Effector CD8-positive, alpha-beta T cell (primary cell): ENCODE data around the gene ITGAV.

ENCODE experiments used
- DNase-seq: peaks from one replicate; lab custom pipeline; 2025; lab: John Stamatoyannopoulos, UW

The ITGAV gene

DNA sequence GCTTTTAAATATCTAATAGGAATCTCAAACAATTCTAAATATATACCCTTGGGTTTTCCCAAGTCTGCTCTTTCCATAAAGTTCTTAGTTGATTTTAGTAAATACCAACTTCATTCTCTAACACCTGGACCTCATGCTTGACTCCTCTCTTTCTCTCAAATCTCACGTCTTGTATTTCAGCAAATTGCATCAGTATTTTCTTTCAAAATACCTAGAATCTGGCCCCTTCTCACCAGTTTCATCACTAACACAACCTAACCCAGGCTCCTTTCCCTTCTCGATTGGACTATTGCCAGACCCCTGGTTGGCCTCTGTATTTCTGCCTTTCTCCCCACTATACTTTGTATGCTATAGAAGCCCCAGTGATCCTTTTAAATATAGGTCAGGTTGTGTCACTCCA, 81.0 kb downstream of the ITGAV start:
- DNase-seq, result no peak

DNA sequence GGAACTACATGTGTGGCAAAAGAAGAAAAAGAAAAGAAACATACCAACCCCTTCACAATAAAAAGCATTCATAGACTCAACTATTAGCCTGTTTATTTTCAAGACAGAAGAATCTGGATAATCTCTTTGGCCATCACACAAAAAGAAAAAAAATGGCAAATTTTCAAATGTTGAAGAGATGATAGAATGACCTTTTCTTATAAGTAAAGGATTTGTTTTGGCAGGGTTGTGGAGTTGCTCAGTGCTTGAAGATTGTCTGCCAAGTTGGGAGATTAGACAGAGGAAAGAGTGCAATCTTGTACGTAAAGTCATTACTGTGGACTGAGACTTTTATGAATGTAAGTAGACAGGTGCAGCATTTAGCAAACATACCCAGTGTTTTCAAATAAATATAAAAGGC, 85.5 kb downstream of the ITGAV start:
- no peak for DNase-seq

DNA sequence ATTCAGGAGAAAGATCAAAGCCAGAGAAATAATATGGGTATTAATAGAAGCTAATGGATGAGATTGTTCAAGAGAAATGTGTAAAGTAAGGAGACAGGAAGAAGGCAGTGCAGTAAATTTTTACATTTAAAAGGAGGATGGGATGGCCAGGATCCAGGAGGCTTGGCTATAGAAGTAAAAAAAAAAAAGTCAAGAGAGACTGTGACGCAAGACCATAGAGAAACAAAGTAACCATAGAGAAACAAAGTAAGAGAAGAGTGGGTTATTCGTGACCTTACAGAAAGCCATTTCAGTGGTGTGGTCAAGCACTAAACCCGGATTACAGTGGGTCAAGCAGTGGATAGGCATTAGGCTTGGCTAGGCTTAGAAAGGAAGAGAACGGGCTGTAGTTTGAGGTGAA, 93.5 kb downstream of the ITGAV start:
- no peak for DNase-seq

DNA sequence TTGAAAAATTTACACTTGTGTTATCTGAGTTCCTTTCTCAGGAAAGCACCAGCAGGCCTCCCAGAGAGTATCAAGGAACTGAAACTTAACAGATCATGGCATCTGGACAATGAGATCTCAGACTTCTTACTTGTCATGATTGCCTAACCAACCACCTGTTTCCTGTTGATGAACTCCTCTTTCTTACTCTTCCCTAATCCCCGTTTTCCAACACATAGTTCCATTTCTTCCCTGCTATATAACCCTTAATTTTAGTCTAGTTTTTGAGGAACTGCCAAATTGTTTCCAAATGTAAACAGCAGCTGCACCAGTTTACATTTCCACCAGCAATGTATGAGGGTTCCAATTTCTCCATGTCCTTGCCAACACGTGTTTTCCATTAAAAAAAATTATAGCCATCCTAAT, 98.0 kb downstream of the ITGAV start:
- no peak for DNase-seq

DNA sequence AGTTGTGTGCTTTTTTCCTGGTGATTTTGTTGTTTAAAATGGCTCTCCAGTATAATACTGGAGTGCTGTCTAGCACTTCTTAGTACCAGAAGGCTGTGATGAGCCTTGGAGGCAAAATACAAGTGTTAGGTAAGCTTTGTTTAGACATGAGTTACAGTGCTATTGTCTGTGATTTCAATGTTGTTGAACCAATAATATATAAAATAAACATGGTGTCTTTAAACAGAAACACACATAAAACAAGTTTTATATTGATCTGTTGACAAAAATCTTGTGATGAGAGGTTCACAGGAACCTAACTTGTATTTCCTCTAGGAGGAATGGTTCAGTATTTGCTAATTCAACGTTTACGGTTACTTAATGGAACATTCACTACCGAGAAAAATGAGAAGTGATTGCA, 99.0 kb downstream of the ITGAV start:
- DNase-seq, result no peak

DNA sequence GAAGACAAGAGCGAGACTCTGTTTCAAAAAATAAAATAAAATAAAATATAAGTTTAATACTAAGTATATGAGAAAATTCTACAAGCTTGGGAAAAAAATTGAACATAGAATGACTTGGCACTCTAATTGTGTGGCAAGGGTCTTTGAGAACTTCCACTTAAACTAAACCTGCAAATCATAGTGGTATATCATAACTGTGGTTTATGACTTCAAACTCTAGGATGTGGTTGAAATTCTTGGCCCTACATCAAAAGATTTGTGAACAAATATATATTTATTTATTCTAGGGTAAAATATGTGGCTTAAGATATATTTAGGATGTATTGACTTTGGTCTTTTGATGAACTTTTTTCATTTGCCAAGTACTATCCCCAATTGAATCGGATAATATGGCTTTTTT, 100.9 kb downstream of the ITGAV start:
- DNase-seq, result no peak

DNA sequence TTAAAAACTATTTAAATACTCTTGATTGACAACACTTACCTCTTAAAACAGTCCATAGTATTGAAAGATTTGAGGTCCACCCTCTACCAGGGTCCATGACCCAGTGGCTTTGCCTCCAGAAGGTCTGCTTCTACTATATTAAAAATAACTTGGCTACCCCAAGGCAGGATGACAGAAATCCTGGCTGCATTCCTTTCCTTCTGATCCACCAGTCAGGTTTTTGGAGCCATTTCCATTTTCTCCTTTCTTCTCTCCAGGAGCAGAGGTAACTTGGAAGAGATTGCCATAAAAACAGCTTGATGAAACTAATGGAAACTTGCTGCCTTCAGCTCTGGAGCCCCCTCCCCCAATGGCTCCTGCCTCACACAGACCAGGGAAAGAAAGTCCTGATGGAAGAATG, 101.4 kb downstream of the ITGAV start:
- DNase-seq, result no peak

DNA sequence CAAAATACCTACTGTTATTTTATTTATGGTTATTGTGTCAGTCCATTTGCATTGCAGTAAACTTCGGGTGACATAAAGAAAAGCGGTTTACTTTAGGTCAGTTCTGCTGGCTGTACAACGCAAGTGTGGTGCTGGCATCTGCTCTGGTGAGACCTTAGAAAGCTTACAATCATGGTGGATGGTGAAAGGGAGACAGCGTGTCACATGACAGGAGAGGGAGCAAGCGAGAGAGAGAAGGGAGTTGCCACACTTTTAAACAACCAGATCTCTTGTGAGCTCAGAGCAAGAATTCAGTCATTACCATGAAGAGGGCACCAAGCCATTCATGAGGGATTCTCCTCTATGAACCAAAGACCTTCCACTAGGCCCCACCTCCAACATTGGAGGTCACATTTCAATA, 102.0 kb downstream of the ITGAV start:
- no peak for DNase-seq

DNA sequence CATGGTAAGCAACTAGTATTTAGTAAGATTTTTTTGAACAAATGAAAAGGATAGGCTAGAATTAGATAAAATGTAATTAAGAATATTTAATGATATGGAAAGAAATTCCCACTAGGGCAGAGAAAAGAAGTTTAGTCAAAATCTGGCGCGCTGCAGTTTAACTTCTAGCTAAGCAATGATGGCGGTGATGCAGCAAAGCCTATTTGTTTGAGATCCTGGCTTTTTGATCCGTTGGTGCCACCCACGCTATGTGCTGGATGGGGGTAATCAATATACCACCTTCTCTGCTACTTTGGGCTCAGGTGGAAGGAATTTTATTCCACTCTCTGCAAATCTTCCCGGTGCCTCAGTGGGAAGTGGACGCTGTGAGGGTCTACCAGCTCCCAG, 103.6 kb downstream of the ITGAV start:
- DNase-seq, result no peak

DNA sequence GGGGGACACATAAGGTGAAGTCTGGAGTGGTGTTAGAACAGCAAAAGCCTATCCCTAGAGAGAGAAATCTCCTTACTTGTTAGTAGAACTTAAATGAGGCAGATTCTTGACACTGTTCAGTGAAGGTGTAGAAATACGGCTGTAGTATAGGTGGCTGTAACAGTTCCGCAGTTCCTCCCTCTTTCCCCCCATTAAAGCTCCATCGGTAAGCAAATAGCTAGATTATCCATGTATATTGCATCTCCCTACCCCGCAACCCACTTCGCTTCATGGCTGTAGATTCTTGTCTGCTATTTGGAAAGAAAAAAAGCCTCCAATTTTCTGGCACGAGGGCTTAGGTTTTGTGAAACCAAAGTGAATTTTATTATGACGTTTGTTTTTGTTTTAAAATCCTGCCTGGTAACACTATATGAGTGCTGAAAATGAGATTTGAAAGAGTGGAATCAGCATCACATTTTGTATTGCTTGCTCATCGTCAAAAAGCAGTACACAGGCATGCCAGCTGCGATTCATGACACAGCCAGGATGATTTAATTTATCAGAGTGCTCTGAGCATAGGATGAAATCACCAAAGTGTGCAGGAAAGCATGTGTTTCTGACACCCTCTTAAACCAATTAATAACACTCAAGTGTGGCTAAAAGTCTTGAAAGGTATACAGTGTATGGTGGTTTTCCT, 105.4 kb downstream of the ITGAV start:
- no peak for DNase-seq

DNA sequence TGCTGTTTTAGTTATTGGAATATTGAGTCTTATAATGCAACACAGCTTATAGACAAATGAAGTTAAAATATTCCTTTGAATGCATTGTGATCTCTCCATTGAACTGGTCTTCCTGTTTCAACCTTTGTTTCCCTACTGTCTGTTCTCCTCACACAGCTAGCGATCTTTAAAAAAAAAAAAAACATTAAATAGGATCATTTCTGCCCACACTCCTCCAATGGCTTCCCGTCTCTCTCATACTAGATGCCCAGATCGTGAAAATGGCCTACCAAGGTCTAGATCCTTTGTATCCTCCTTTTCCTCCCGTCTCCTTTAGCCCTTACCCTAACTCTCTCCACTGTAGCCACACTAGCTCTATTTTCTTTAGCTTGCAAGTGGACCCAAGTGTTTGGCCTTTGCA, 106.4 kb downstream of the ITGAV start:
- no peak for DNase-seq

DNA sequence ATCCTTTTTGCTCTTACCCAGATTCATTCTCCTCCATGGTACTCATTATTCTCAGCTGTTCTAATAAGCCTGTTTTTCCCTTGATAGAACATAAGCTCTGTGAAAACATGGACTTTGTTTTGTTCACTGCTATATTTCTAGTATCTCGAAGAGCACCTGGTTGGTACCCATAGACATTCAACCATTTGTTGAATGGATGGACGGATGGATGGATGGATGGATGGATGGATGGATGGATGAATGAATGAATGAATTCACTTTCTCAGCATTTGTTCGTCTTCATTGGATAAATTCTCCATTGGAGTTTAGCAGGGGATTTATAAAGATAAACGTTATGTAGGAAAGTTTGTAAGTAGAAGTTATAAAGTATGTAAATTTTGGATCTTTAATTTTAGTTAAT, 106.9 kb downstream of the ITGAV start:
- no peak for DNase-seq

DNA sequence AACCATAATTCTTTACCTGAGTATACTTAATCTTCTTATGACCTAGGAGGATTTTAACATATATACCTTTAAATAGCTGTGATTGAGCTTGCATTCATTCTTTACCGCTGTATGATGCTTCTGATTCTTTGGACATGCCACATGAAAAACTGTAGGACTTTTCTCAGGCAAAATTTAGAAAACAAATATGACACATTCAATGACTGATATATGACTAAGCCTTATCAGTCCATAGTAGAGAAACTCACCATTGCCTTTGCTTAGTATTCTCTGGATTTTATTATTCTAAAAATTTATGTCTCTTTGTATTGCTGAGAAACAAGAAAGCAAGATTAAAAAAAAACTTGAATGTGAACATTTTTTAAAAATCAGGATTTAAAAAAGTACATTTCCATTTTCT, 107.7 kb downstream of the ITGAV start:
- no peak for DNase-seq

DNA sequence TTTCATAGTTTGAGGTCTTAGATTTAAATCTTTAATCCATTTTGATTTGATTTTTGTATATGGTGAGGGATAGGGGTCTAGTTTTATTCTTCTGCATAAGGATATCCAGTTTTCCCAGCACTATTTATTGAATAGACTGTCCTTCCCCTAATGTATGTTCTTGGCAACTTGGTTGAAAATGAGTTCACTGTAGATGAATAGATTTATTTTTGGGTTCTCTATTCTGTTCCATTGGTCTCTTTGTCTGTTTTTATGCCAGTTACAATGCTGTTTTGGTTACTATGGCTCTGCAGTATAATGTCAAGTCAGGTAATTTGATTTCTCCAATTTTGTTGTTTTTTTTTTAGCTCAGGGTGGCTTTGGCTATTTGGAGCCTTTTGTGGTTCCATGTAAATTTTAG, 109.9 kb downstream of the ITGAV start:
- DNase-seq, result no peak

DNA sequence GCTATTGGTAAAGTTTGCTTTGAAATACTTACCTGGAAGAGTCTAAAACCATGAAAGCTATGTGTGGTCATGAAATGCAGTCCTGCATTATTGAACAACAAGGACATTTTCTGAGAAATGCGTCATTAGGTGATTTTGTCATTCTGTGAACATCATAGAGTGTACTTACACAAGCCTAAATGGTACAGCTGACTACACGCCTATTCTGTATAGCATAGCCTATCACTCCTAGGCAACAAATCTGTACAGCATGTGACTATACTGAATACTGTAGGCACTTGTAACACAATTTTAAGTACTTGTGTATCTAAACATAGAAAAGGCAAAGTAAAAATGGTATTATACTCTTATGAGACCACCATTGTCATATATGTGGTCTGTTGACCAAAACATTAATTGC, 112.2 kb downstream of the ITGAV start:
- DNase-seq, result no peak

DNA sequence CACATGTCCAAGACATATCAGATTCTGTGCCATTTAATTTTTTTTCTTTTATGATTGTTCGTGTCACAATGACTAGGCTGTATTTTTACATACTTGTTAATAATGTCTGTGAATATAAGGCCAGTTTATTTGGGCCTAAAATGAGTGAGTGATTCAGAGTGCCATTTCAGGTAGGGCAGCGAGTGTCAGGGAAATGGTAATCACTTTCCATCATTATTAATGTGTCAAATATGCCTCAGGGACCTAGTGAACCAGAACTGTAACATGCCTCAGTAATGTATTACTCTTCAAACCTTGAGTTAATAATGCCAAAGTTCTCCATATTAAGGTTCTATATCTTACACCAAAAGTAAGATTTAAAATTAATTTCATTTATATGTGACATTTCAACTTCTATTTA, 112.6 kb downstream of the ITGAV start:
- no peak for DNase-seq

DNA sequence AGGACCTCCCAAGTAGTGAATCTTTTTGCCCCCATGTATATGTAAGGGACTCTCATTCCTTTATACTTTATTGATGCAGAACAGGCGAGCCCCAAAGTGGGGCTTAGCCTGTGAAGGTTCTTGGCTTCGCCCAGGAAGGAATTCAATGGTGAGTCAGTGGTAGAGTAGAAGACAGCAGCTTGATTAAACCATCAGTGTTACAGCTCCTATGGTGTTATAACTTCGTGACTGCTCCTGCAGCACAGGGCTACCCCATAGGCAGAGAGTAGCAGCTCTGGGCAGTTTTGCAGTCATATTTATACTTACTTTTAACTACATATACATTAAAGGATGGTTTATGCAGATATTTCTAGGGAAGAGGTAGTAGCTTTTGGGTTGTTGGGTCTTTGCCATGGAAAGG, 115.0 kb downstream of the ITGAV start:
- DNase-seq, result no peak

DNA sequence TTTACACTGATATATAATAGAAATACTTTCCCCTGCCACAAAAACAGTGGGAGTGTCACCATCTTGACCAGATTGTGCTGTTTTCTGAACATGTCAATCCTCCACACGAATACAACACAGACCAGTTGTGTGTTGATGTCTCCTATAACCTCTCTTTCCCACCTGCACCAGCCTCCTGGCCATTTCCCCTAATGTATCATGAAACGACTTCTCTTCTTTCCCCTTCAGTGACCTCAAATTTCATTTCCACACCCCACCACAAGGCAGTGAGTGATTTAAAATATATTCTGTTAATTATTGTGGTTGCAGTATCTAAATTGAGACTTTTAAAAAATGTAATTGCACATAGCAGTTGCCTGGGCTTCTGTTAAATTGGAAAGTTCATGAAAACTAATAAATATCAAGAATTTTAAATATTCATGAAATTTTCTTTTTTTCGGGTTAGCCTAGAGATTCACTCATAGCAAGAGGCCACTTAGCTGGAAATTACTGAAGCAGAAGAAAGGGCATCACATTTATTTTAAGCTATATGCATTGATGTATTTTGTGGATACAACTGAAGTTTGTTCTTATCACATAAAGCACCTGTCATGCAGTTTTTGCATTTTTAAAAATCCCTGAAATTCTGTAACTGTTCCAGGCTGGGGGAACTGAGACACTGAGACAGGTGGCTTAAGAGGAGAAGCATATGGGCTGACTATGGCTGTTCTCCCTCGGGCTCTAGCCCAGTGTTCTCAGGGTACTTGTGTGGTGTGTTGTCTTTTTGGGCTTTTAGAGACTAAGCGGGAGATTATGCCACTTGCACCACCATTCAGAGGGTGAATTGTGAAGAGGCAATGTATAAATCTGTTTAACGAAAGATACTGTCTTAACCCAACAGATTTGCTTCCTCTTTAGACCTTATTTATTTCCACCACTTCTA, 119.9 kb downstream of the ITGAV start:
- DNase-seq, result no peak

DNA sequence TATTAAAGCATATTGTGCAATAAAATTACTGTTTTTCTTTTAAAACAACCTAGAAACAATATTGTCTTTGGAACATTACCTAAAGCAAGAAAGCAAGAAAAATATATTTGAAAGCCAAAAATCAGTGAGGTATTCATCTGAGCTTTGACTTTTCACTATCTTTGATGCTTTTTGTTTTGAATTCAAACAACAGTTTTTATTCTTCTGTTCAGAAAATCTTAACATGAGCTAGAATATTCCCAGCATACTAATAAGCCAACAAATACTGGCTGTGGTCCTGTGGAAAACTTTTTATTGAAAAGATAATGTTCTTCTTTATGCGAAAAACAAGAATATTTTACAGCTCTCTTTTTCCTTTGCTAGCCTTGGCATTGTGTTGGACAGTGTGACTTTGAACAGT, 123.8 kb downstream of the ITGAV start:
- no peak for DNase-seq

DNA sequence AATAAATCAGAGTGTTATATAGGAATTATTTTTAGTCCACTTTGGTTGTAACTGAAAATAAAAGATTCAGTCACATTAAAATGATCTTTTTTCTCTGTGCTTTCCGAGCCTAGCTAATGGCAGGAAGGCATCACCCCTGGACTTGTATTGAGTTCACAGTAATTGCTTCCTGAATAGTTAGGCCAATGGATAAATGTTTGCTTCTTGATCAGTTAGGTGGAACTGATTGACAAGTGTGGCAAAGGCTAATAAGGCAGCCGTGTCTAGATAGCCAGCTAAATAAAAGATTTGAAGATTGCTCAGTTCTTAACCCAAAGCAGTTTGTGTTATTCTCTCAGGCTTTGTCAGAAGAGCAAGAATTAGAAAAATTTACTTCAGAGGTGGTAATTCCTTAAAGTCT, 124.8 kb downstream of the ITGAV start:
- DNase-seq, result no peak

DNA sequence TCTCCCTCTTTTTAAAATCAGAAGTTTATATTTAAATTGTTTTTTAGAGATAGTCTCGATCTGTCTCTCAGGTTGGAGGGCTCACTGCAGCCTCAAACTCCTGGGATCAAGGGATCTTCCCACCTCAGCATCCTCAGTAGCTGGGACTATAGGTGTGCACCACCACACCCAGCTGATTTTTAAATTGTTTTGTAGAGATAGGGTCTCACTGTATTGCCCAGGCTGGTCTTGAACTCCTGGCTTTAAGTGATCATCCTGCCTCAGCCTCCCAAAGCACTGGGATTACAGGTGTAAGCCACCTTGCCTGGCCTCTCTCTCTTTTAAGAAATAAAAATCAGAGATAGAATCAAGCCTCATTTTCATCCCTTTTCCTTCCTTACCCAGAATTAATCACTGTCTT, 126.1 kb downstream of the ITGAV start:
- DNase-seq, result no peak

DNA sequence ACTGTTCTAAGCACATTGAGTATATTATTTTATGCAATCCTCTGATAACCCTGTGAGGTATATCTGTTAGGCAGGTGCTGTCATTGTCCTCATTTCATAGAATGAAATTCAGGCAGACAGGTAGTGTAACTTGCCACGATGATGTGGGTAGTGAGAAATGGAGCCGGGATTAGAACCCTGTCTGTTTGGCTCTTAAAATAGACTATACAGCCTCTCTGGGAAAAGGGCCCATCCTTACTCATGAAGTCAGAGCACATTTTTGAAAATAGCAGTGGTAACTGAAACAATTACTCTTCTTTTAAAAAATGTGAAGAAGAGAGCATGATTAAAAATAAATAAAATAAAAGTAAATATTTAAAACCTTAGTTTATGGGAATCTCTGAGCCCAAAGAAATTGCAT, 127.0 kb downstream of the ITGAV start:
- DNase-seq, result no peak

DNA sequence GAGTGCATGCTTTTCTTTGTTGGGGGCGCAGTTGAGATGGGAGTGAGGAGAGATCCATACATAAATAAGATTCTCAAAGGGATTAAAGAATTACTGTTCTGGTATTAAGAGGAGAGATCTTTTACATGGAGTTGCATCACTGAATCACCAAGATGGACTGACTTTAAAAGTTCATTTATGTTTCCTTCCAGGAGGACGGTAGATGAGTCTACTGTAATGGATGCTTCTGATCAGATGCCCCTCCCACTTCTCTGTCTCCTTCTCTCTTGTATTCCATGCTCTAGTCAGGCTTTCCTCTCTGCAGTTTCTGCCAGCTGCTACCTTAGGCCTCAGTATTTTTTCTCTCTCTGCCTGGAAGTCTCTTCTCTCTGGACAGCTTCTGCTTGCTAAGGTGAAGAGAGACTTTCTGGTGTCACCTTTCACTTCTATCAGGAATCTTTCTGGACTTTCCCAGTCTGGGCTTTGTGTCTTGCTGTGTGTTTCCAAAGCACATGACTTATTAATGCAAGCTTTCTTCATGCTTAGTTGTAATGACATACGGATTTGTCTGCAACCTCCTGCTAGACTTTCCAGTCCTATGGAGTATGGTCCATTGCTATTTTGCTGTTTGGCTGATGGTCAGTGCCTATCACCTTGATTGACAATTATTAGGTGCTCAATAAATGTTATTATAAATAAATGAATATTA, 127.6 kb downstream of the ITGAV start:
- no peak for DNase-seq
